HepG2 (cell line): ENCODE data around the gene OR2S2. TPM values are rescaled to one million over a fixed set of nuclear protein-coding genes. Genes with fewer than 3 reads are reported as not detected.

ENCODE experiments used
- ATAC-seq: fragments of 200-7000 bp; cut with Tn5 transposase; 3 replicates; pipeline ENCODE4 v1.9.1; 2020; ENCODE audit warnings: mild to moderate bottlenecking, moderate library complexity
- BruUV-seq: library from RNA; stranded (reverse); fragments of 400-500 nt; replicated peaks from 2 replicates; lab custom pipeline; 2021; lab: Mats Ljungman, UMichigan
- CTCF ChIA-PET: fragments of 300-600 bp; formaldehyde crosslinking; extraction: SDS; loops from one replicate; lab custom pipeline; 2021; ENCODE audit warnings: low total read pairs, inconsistent platforms, low intra/inter-chr PET ratio; lab: Yijun Ruan, JAX
- POLR2A ChIA-PET: fragments of 350-600 bp; sonication (Branson Sonifier 250); formaldehyde crosslinking; loops from one replicate; lab custom pipeline; 2020; ENCODE audit warnings: antibody characterized with exemption, inconsistent platforms; lab: Yijun Ruan, JAX
- DNase-seq: peaks from one replicate; pipeline ENCODE4 v3.0.0-alpha.2; 2015; ENCODE audit warnings: low spot score
- FAIRE-seq: peaks from 3 replicates; lab custom pipeline; 2011; peaks lifted over from hg19 to GRCh38; lab: Jason Lieb, UNC
- H2AFZ ChIP-seq: one replicate; pipeline ENCODE4 v1.6.1; 2011; ENCODE audit warnings: low read length, inconsistent platforms
- H3K27ac ChIP-seq: fragments of 300-600 bp; 3 replicates; pipeline ENCODE4 v1.8.0; 2011; ENCODE audit warnings: mixed run types, mild to moderate bottlenecking, mixed read lengths, low read length, inconsistent platforms; ENCODE audit not compliant: insufficient read depth; ENCODE audit errors: extremely low read length
- H3K27me3 ChIP-seq, 2 experiments: fragments of 200-600 bp in 1 of 2; 2 replicates in 1 of 2; 3 replicates in 1 of 2; pipeline versions ENCODE4 v1.6.0 to v1.8.0; 2011; ENCODE audit warnings: low read length in 2 of 2, mild to moderate bottlenecking in 2 of 2, moderate library complexity in 2 of 2, inconsistent platforms in 1 of 2; ENCODE audit not compliant: insufficient read depth in 2 of 2, control insufficient read depth in 1 of 2
- H3K36me3 ChIP-seq, 2 experiments: fragments of 200-600 bp in 1 of 2; replicated peaks in 1 of 2; 2 replicates in 1 of 2; 3 replicates in 1 of 2; pipeline versions ENCODE4 v1.5.1 to v1.8.0; 2011; ENCODE audit warnings: low read length in 2 of 2, inconsistent platforms in 1 of 2; ENCODE audit not compliant: insufficient read depth in 2 of 2, control insufficient read depth in 1 of 2
- H3K4me1 ChIP-seq: 2 replicates; pipeline ENCODE4 v1.5.1; 2012; ENCODE audit warnings: low read length, inconsistent platforms; ENCODE audit not compliant: insufficient read depth
- H3K4me2 ChIP-seq: 2 replicates; pipeline ENCODE4 v1.6.0; 2011; ENCODE audit warnings: low read depth, low read length, inconsistent platforms
- H3K4me3 ChIP-seq, 3 experiments: fragments of 200-600 bp in 1 of 3; sonication (generic), shearing (Covaris generic) in 1 of 3; replicated peaks in 1 of 3; 2 replicates each; pipeline ENCODE4 v1.5.1; 2011 to 2016; ENCODE audit warnings: low read length in 3 of 3, inconsistent platforms in 2 of 3, low read depth in 2 of 3, mild to moderate bottlenecking in 2 of 3, control low read depth in 1 of 3, mixed read lengths in 1 of 3; ENCODE audit not compliant: insufficient read depth in 1 of 3
- H3K79me2 ChIP-seq: one replicate; pipeline ENCODE4 v1.6.1; 2011; ENCODE audit warnings: low read length, inconsistent platforms; ENCODE audit not compliant: insufficient read depth
- H3K9ac ChIP-seq: 2 replicates; pipeline ENCODE4 v1.6.0; 2011; ENCODE audit warnings: mild to moderate bottlenecking, low read depth, low read length, inconsistent platforms; ENCODE audit not compliant: insufficient read depth
- H3K9me3 ChIP-seq: 2 replicates; pipeline ENCODE4 v1.5.1; 2012; ENCODE audit warnings: mild to moderate bottlenecking, low read length
- H4K20me1 ChIP-seq: 2 replicates; pipeline ENCODE4 v1.6.0; 2011; ENCODE audit warnings: inconsistent platforms, mild to moderate bottlenecking, low read length, moderate library complexity; ENCODE audit not compliant: insufficient read depth
- CENPX ChIP-seq: sonication (generic); formaldehyde crosslinking; IDR thresholded peaks from 2 replicates; pipeline ENCODE4 v1.9.0; 2021; ENCODE audit warnings: mild to moderate bottlenecking, missing genetic modification reagents, moderate library complexity
- KLF9 ChIP-seq: IDR thresholded peaks from 2 replicates; pipeline ENCODE4 v1.6.1; 2016; ENCODE audit warnings: low read depth
- SP4 ChIP-seq: sonication (generic); formaldehyde crosslinking; IDR thresholded peaks from 2 replicates; pipeline ENCODE4 v1.8.1; 2023; ENCODE audit warnings: mild to moderate bottlenecking, missing genetic modification reagents
- TCF12 ChIP-seq, 2 experiments: fragments of 450-650 bp in 1 of 2; sonication (generic) in 1 of 2; formaldehyde crosslinking in 1 of 2; IDR thresholded peaks; 2 replicates each; pipeline versions ENCODE4 v1.6.1 to v1.8.0; 2017 to 2022; ENCODE audit warnings: antibody characterized with exemption in 1 of 2, mild to moderate bottlenecking in 1 of 2, missing genetic modification reagents in 1 of 2, moderate library complexity in 1 of 2
- TFDP1 ChIP-seq: IDR thresholded peaks from 2 replicates; pipeline ENCODE4 v1.6.1; 2016; ENCODE audit warnings: missing compliant biosample characterization, missing genetic modification reagents, borderline replicate concordance
- UBTF ChIP-seq: sonication (generic); formaldehyde crosslinking; IDR thresholded peaks from 2 replicates; pipeline ENCODE4 v1.4.0; 2020; ENCODE audit warnings: mild to moderate bottlenecking, missing genetic modification reagents
- ZBTB37 ChIP-seq: sonication (generic); formaldehyde crosslinking; IDR thresholded peaks from 2 replicates; pipeline ENCODE4 v1.4.0; 2020; ENCODE audit warnings: mild to moderate bottlenecking, missing genetic modification reagents
- ZFP90 ChIP-seq: sonication (generic); formaldehyde crosslinking; IDR thresholded peaks from 2 replicates; pipeline ENCODE4 v1.8.0; 2022; ENCODE audit warnings: missing genetic modification reagents, mild to moderate bottlenecking, inconsistent platforms, borderline replicate concordance
- ZNF292 ChIP-seq: sonication (generic); formaldehyde crosslinking; IDR thresholded peaks from 2 replicates; pipeline ENCODE4 v1.8.1; 2022; ENCODE audit warnings: mild to moderate bottlenecking, low read depth, missing genetic modification reagents, borderline replicate concordance
- ZNF589 ChIP-seq: sonication (generic); formaldehyde crosslinking; conservative IDR thresholded peaks from 2 replicates; pipeline ENCODE4 v1.8.0; 2022; ENCODE audit warnings: mild to moderate bottlenecking, moderate library complexity, missing genetic modification reagents
- ZSCAN21 ChIP-seq: sonication (generic); formaldehyde crosslinking; IDR thresholded peaks from 2 replicates; pipeline ENCODE4 v1.8.0; 2022; ENCODE audit warnings: mild to moderate bottlenecking, missing genetic modification reagents, moderate library complexity, borderline replicate concordance
- ZSCAN5A ChIP-seq: sonication (generic); formaldehyde crosslinking; IDR thresholded peaks from 2 replicates; pipeline ENCODE4 v1.8.0; 2022; ENCODE audit warnings: mild to moderate bottlenecking, missing genetic modification reagents, borderline replicate concordance
- WGBS: methylation state at CpG from one replicate; pipeline ENCODE4 v1.1.6; 2017; ENCODE audit warnings: low lambda C conversion rate; 5-methylcytosine and 5-hydroxymethylcytosine counted together
- in situ Hi-C: cut with HindIII; loops from 2 replicates; pipeline ENCODE4 v1.10.0; 2017; ENCODE audit warnings: low pct_unique_long_range_greater_than_20kb; ENCODE audit not compliant: extremely low pct_ligation_motif_present
- intact Hi-C: fragments of 100-400 bp; cut with micrococcal nuclease; formaldehyde crosslinking; loops from one replicate; pipeline ENCODE4 v1.10.0; 2022; ENCODE audit not compliant: unreplicated experiment
- polyA plus RNA-seq, 8 experiments: library from polyadenylated mRNA; depleted of rRNA in 3 of 8; stranded (reverse) in 7 of 8; unstranded in 1 of 8; fragments of >200 nt; fragmentation: Illumina TruSeq in 4 of 8; extraction: Trizol in 4 of 8; gene quantifications; 2 replicates each; pipeline versions ENCODE4 v1.2.1 to v1.2.3, GENCODE V29; 2011 to 2016; ENCODE audit warnings: low read depth in 4 of 8, missing spikeins in 1 of 8, mixed read lengths in 1 of 8; ENCODE audit not compliant: insufficient read depth in 1 of 8
- total RNA-seq, 5 experiments: library from RNA; depleted of rRNA; stranded (reverse); fragments of >200 nt; fragmentation: Illumina TruSeq; extraction: Trizol; gene quantifications; 2 replicates each; pipeline ENCODE4 v1.2.3, GENCODE V29; 2016; ENCODE audit warnings: low read depth in 1 of 5

Gene OR2S2
- total and polyA plus RNA-seq, 2 of the 13 experiments (the other 11 are each of a cell fraction or from before 2014, with no cell fraction given) = not detected

GRCh38 chr9:35994959-35995358 lies 37.0 kb upstream of the OR2S2 start:
- ChIA-PET POLR2A (no interaction called here), CTCF (no interaction called here)
- Histone ChIP-seq H3K27me3 (no peaks in the 10 kb centered on the region), H3K27ac (no peak overlapping the region), H3K4me2 (no peak overlapping the region), H3K4me1 (no peaks in the 10 kb centered on the region), H3K36me3 (no peaks in the 10 kb centered on the region), H4K20me1 (no peaks in the 10 kb centered on the region), H3K9me3 (peaks cover 8% of the 10 kb centered on the region), H3K79me2 (no peaks in the 10 kb centered on the region), H2AFZ (no peak overlapping the region), H3K9ac (no peak overlapping the region)
- WGBS = 0% methylated on average over 2 of the region's 2 CpGs
- BruUV-seq = no TSS peak
- DNase-seq (no peak), ATAC-seq (no peak)
- intact Hi-C loops = no loop called here
- in situ Hi-C loops = no loop called here
- TF ChIP-seq ZSCAN21 = no peak
- TF ChIP-seq UBTF (CRISPR knock-in tag) = no peak
- no peak for TF ChIP-seq TCF12 (IDR thresholded peaks at IDR 0.05)
- TF ChIP-seq TCF12 (CRISPR knock-in tag; IDR thresholded peaks at IDR 0.05) = no peak
- TF ChIP-seq ZBTB37 (CRISPR knock-in tag) = no peak
- no peak for TF ChIP-seq ZSCAN5A
- no peak for TF ChIP-seq ZFP90 (CRISPR knock-in tag)
- no peak for TF ChIP-seq CENPX (CRISPR knock-in tag)
- TF ChIP-seq KLF9 (CRISPR knock-in tag) = no peak
- TF ChIP-seq TFDP1 (CRISPR knock-in tag) = no peak
- TF ChIP-seq SP4 (CRISPR knock-in tag) = no peak
- TF ChIP-seq ZNF589 (CRISPR knock-in tag) = no peak
- no peak for TF ChIP-seq ZNF292
- TF ChIP-seq, all 625 proteins: peak for 0
- H3K4me3 ChIP-seq = no peak overlapping the region
- FAIRE-seq = no peak
